HCT116 (cell line): ENCODE data around the gene SERGEF. TPM values are rescaled to one million over a fixed set of nuclear protein-coding genes. Genes with fewer than 3 reads are reported as not detected.

ENCODE experiments used
- ATAC-seq: fragments of 200-7000 bp; cut with Tn5 transposase; 2 replicates; pipeline ENCODE4 v1.9.1; 2020; ENCODE audit warnings: mild to moderate bottlenecking, moderate library complexity
- BruUV-seq: library from RNA; stranded (reverse); fragments of 400-500 nt; replicated peaks from 2 replicates; lab custom pipeline; 2021; lab: Mats Ljungman, UMichigan
- CTCF ChIA-PET: fragments of 300-600 bp; sonication (Branson Sonifier 250); formaldehyde crosslinking; loops from one replicate; lab custom pipeline; 2021; ENCODE audit warnings: antibody characterized with exemption; lab: Charles Lee
- POLR2A ChIA-PET: fragments of 300-600, 350-600 bp; sonication (Branson Sonifier 250); formaldehyde crosslinking; loops from one replicate; lab custom pipeline; 2021; ENCODE audit warnings: antibody characterized with exemption; lab: Charles Lee
- RAD21 ChIA-PET, 2 experiments: fragments of 300-600 bp; sonication (Branson Sonifier 250); formaldehyde crosslinking; loops; one replicate each; lab custom pipeline; 2023; ENCODE audit warnings: low total read pairs in 2 of 2; ENCODE audit not compliant: uncharacterized antibody in 2 of 2, unreplicated experiment in 2 of 2, low non-redundant PET in 1 of 2; lab: Charles Lee
- DNase-seq: peaks from one replicate; pipeline ENCODE4 v3.0.0-alpha.2; 2010; ENCODE audit warnings: low read depth, low spot score
- H2AFZ ChIP-seq: fragments of 200-600 bp; shearing (Covaris generic), sonication (generic); 2 replicates; pipeline ENCODE4 v1.6.1; 2017; ENCODE audit warnings: low read depth, mixed run types, mixed read lengths, antibody characterized with exemption, low read length; ENCODE audit not compliant: poor library complexity, severe bottlenecking
- H3K27ac ChIP-seq: 2 replicates; pipeline ENCODE4 v1.5.1; 2012; ENCODE audit warnings: low read depth, low read length
- H3K27me3 ChIP-seq: fragments of 200-600 bp; sonication (generic); 2 replicates; pipeline ENCODE4 v1.6.1; 2016; ENCODE audit warnings: mixed run types, low read length, mixed read lengths; ENCODE audit not compliant: insufficient read depth
- H3K36me3 ChIP-seq, 2 experiments: fragments of 200-500 bp in 1 of 2; fragments of 200-600 bp in 1 of 2; sonication (Bioruptor generic) in 1 of 2; sonication (generic) in 1 of 2; 2 replicates each; pipeline versions ENCODE4 v1.5.1 to v1.6.1; 2014 to 2016; ENCODE audit warnings: low read length in 2 of 2, inconsistent platforms in 1 of 2, mixed read lengths in 1 of 2, mixed run types in 1 of 2; ENCODE audit not compliant: insufficient read depth in 2 of 2, control insufficient read depth in 1 of 2
- H3K4me1 ChIP-seq, 2 experiments: fragments of 200-600 bp in 1 of 2; sonication (generic) in 1 of 2; 2 replicates each; pipeline versions ENCODE4 v1.5.1 to v1.6.1; 2012 to 2017; ENCODE audit warnings: low read length in 2 of 2, inconsistent platforms in 1 of 2, mild to moderate bottlenecking in 1 of 2, mixed read lengths in 1 of 2, mixed run types in 1 of 2, moderate library complexity in 1 of 2; ENCODE audit not compliant: insufficient read depth in 2 of 2, control insufficient read depth in 1 of 2
- H3K4me2 ChIP-seq: fragments of 200-600 bp; sonication (generic); 2 replicates; pipeline ENCODE4 v1.6.1; 2017; ENCODE audit warnings: mixed run types, low read length, mixed read lengths
- H3K4me3 ChIP-seq, 2 experiments: fragments of 200-600 bp in 1 of 2; sonication (generic) in 1 of 2; replicated peaks in 1 of 2; 2 replicates each; pipeline ENCODE4 v1.5.1; 2011 to 2016; ENCODE audit warnings: low read length in 2 of 2, control low read depth in 1 of 2, low read depth in 1 of 2, mild to moderate bottlenecking in 1 of 2, mixed read lengths in 1 of 2, mixed run types in 1 of 2
- H3K79me2 ChIP-seq: fragments of 200-600 bp; sonication (generic); 2 replicates; pipeline ENCODE4 v1.6.1; 2017; ENCODE audit warnings: mild to moderate bottlenecking, mixed run types, low read length, moderate library complexity, mixed read lengths; ENCODE audit not compliant: insufficient read depth
- H3K9ac ChIP-seq: fragments of 200-600 bp; sonication (generic); 2 replicates; pipeline ENCODE4 v1.6.1; 2016; ENCODE audit warnings: low read length, mixed read lengths
- H3K9me2 ChIP-seq: fragments of 200-600 bp; sonication (generic), shearing (Covaris generic); 2 replicates; pipeline ENCODE4 v1.6.1; 2017; ENCODE audit warnings: mixed run types, mild to moderate bottlenecking, moderate library complexity; ENCODE audit not compliant: insufficient read depth
- H3K9me3 ChIP-seq, 2 experiments: fragments of 200-500 bp in 1 of 2; fragments of 200-600 bp in 1 of 2; sonication (Bioruptor generic) in 1 of 2; sonication (generic) in 1 of 2; 2 replicates each; pipeline ENCODE4 v1.6.1; 2014 to 2017; ENCODE audit warnings: low read length in 2 of 2, mixed read lengths in 2 of 2, inconsistent platforms in 1 of 2, low read depth in 1 of 2, mild to moderate bottlenecking in 1 of 2, mixed run types in 1 of 2, moderate library complexity in 1 of 2; ENCODE audit not compliant: control insufficient read depth in 1 of 2, insufficient read depth in 1 of 2
- H4K20me1 ChIP-seq: fragments of 200-600 bp; sonication (generic), shearing (Covaris generic); 2 replicates; pipeline ENCODE4 v1.6.1; 2017; ENCODE audit warnings: mixed run types, mild to moderate bottlenecking, moderate library complexity; ENCODE audit not compliant: insufficient read depth
- CEBPB ChIP-seq: IDR thresholded peaks from 2 replicates; pipeline ENCODE4 v1.6.1; 2012; ENCODE audit warnings: low read depth
- CTCF ChIP-seq, 3 experiments: fragments of 200-600 bp in 1 of 3; sonication (generic) in 1 of 3; IDR thresholded peaks in 2 of 3; conservative IDR thresholded peaks in 1 of 3; 2 replicates each; pipeline ENCODE4 v1.5.1; 2012 to 2017; ENCODE audit warnings: low read depth in 2 of 3, low read length in 2 of 3, antibody characterized with exemption in 1 of 3, borderline replicate concordance in 1 of 3, control low read depth in 1 of 3, mild to moderate bottlenecking in 1 of 3, mixed read lengths in 1 of 3, mixed run types in 1 of 3, moderate library complexity in 1 of 3; ENCODE audit not compliant: insufficient read depth in 1 of 3
- ELF1 ChIP-seq: IDR thresholded peaks from 2 replicates; pipeline ENCODE4 v1.6.1; 2012; ENCODE audit warnings: low read depth, borderline replicate concordance
- EZH2 ChIP-seq: fragments of 200-600 bp; sonication (generic); IDR thresholded peaks from 2 replicates; pipeline ENCODE4 v1.6.1; 2017; ENCODE audit warnings: antibody characterized with exemption, mixed run types
- EZH2phosphoT487 ChIP-seq: fragments of 200-600 bp; IDR thresholded peaks from 2 replicates; pipeline ENCODE4 v1.6.1; 2018; ENCODE audit warnings: antibody characterized with exemption, borderline replicate concordance
- SIN3A ChIP-seq: IDR thresholded peaks from 2 replicates; pipeline ENCODE4 v1.6.1; 2012; ENCODE audit warnings: low read depth
- SP1 ChIP-seq: IDR thresholded peaks from 2 replicates; pipeline ENCODE4 v1.6.1; 2012; ENCODE audit warnings: low read depth
- YY1 ChIP-seq: IDR thresholded peaks from 2 replicates; pipeline ENCODE4 v1.6.1; 2011; ENCODE audit warnings: low read length, low read depth, moderate library complexity, mild to moderate bottlenecking; ENCODE audit not compliant: insufficient replicate concordance; ENCODE audit errors: extremely low read depth
- ZBTB33 ChIP-seq: IDR thresholded peaks from 2 replicates; pipeline ENCODE4 v1.6.1; 2011; ENCODE audit warnings: mild to moderate bottlenecking, low read length, moderate library complexity; ENCODE audit not compliant: insufficient replicate concordance; ENCODE audit errors: extremely low read depth
- ZNF274 ChIP-seq: fragments of 200-500 bp; sonication (Bioruptor generic); IDR thresholded peaks from 2 replicates; pipeline ENCODE4 v1.6.1; 2014; ENCODE audit warnings: mild to moderate bottlenecking, low read depth, low read length, inconsistent platforms
- intact Hi-C: fragments of 100-400 bp; cut with micrococcal nuclease; formaldehyde crosslinking; loops from 2 replicates; pipeline ENCODE4 v1.10.0; 2022
- total RNA-seq: library from RNA; stranded (reverse); gene quantifications from one replicate; pipeline ENCODE4 v1.2.1, GENCODE V29; 2021; ENCODE audit not compliant: unreplicated experiment

The SERGEF gene
- total RNA-seq, 1 experiment from 2014 or later = 32.8 TPM

GRCh38 chr11:17839450-17839849, 173.4 kb downstream of the SERGEF start:
- no peak overlapping the region for H3K4me3 ChIP-seq
- BruUV-seq = no TSS peak
- DNase-seq (no peak), ATAC-seq (no peak)
- no peaks in the 10 kb centered on the region for H4K20me1 ChIP-seq
- ChIA-PET RAD21 (interaction anchor here in 1 of 2 experiments (0.7 kb wide), 1 partner anchor 9 kb away, joined by 3 read pairs; no protein-coding TSS in a partner anchor), POLR2A (no interaction called here), CTCF (no interaction called here)
- no peaks in the 10 kb centered on the region for H3K9me3 ChIP-seq
- H3K27me3 ChIP-seq = no peaks in the 10 kb centered on the region
- no peaks in the 10 kb centered on the region for H3K4me1 ChIP-seq
- H3K79me2 ChIP-seq = no peaks in the 10 kb centered on the region
- no peak overlapping the region for H3K27ac ChIP-seq
- H3K9ac ChIP-seq = no peak overlapping the region
- no peak overlapping the region for H2AFZ ChIP-seq
- intact Hi-C loops = no loop called here
- no peaks in the 10 kb centered on the region for H3K36me3 ChIP-seq
- no peak for TF ChIP-seq EZH2
- TF ChIP-seq ZBTB33 = no peak
- no peak for TF ChIP-seq ELF1
- TF ChIP-seq, all 23 proteins: peak for 0
- H3K4me2 ChIP-seq = no peak overlapping the region
- H3K9me2 ChIP-seq = no peaks in the 10 kb centered on the region

- Histone ChIP-seq H3K4me3 (no peak overlapping the region), H3K9me3 (no peaks in the 10 kb centered on the region), H3K9me2 (no peaks in the 10 kb centered on the region), H3K4me2 (no peak overlapping the region), H2AFZ (no peak overlapping the region), H3K27me3 (no peaks in the 10 kb centered on the region)
- CTCF ChIA-PET = no interaction called here
- POLR2A ChIA-PET = no interaction called here
- RAD21 ChIA-PET = no interaction called here
- TF ChIP-seq CTCF (IDR thresholded peaks at IDR 0.05 in 2 of 3, conservative IDR thresholded peaks at IDR 0.05 in 1 of 3; ENCODE audit: borderline replicate concordance in 1 of 3, insufficient read depth in 1 of 3, low read depth in 2 of 3, low read length in 2 of 3) (no peak), ELF1 (no peak), SIN3A (no peak), ZBTB33 (no peak), CEBPB (no peak), EZH2phosphoT487 (no peak), EZH2 (no peak), SP1 (no peak), ZNF274 (no peak), YY1 (no peak)
- TF ChIP-seq, all 23 proteins: peak for 0
- Histone ChIP-seq H3K4me1 (no peaks in the 10 kb centered on the region), H3K27ac (no peak overlapping the region), H4K20me1 (no peaks in the 10 kb centered on the region), H3K36me3 (no peaks in the 10 kb centered on the region), H3K79me2 (no peaks in the 10 kb centered on the region), H3K9ac (no peak overlapping the region)
- intact Hi-C loops = no loop called here
- ATAC-seq (no peak), DNase-seq (no peak)
- BruUV-seq = no TSS peak
Measured at GRCh38 chr11:17838102-17838501, 174.7 kb downstream of the SERGEF start.
